Activated naive CD8-positive, alpha-beta T cell treated with anti-CD3 and anti-CD28 coated beads for 36 hours (primary cell): ENCODE data around the gene TMEM107. TPM values are rescaled to one million over a fixed set of nuclear protein-coding genes. Genes with fewer than 3 reads are reported as not detected.
A peak's percentile ranks its signal among the peaks of the same experiment; 100 is the strongest.
"Not testable (repeated sequence)": the region's sequence is repeated elsewhere in the genome, so short reads cannot be mapped to it uniquely, and the experiment has no call there.

Source experiments
- DNase-seq: peaks from one replicate; pipeline ENCODE4 v3.0.0; 2021
- H3K27ac Mint-ChIP-seq: one replicate; pipeline ENCODE4 v1.8.0; 2022; ENCODE audit warnings: mild to moderate bottlenecking, moderate library complexity, mixed read lengths
- H3K27me3 Mint-ChIP-seq: one replicate; pipeline ENCODE4 v1.8.0; 2022; ENCODE audit warnings: mild to moderate bottlenecking, mixed read lengths
- H3K36me3 Mint-ChIP-seq: one replicate; pipeline ENCODE4 v1.8.0; 2021; ENCODE audit warnings: mild to moderate bottlenecking, mixed read lengths
- H3K4me1 Mint-ChIP-seq: one replicate; pipeline ENCODE4 v1.8.0; 2021; ENCODE audit warnings: mixed read lengths
- H3K4me3 Mint-ChIP-seq: one replicate; pipeline ENCODE4 v1.8.0; 2022; ENCODE audit warnings: mild to moderate bottlenecking, moderate library complexity, mixed read lengths
- H3K9me3 Mint-ChIP-seq: one replicate; pipeline ENCODE4 v1.8.0; 2022; ENCODE audit warnings: mixed read lengths
- total RNA-seq, 2 experiments: library from RNA; stranded (reverse); gene quantifications; one replicate each; pipeline ENCODE4 v1.2.3, GENCODE V29; 2021

Gene TMEM107
- 10 to 100 TPM; 26.0 to 26.3 TPM for total RNA-seq

DNA sequence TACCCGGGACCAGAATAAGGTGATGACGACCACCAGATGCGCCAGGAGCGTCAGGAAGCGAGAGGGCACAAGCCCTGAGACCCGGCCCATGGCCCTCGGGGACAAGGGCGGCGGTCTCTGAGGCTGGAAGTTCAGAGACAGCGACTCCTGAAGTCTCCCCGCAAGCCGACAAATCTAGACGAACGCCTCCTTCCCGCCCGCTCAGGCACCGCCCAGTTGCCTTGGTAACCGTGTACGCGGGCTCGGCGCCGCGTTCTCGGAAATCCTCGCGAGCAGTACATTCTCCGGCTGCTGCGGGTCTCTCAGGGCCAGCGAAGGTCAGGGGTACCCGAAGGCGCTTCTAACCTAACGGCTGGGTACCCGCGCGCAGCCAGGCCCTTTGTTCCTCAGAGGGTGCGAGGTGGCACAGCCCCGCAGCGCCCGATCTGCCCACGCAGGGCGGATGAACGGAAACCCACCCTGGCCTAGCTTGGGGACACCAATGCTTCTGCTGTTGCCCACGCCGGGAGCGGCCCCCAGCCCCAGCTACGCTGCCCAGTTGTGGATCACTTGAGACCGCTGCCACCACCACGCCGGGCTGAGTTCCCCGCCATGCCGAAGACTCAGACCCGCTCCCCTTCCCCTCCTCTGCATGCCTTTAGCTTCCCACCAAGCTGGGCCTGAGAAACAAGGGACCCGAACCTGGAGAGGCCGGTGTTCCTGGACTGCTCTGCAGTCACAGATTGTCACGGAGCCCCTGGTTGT, at the start of gene TMEM107:
Gene TMEM107, minus strand, starts transcription at position 184 of the 744 bp plus-strand sequence. Its CDS starts 94 bp downstream, at position 90.
- H3K27ac Mint-ChIP-seq = peak within 1 kb of the TSS; percentile 90
- peaks cover 32% of the 10 kb centered on the region for H3K4me1 Mint-ChIP-seq
- no peaks in the 10 kb centered on the region for H3K9me3 Mint-ChIP-seq
- peak within 1 kb of the TSS; percentile 95 for H3K4me3 Mint-ChIP-seq
- H3K27me3 Mint-ChIP-seq = peaks cover 4% of the 10 kb centered on the region
- peak; percentile 88 for DNase-seq
- H3K36me3 Mint-ChIP-seq = no peaks in the 10 kb centered on the region

DNA sequence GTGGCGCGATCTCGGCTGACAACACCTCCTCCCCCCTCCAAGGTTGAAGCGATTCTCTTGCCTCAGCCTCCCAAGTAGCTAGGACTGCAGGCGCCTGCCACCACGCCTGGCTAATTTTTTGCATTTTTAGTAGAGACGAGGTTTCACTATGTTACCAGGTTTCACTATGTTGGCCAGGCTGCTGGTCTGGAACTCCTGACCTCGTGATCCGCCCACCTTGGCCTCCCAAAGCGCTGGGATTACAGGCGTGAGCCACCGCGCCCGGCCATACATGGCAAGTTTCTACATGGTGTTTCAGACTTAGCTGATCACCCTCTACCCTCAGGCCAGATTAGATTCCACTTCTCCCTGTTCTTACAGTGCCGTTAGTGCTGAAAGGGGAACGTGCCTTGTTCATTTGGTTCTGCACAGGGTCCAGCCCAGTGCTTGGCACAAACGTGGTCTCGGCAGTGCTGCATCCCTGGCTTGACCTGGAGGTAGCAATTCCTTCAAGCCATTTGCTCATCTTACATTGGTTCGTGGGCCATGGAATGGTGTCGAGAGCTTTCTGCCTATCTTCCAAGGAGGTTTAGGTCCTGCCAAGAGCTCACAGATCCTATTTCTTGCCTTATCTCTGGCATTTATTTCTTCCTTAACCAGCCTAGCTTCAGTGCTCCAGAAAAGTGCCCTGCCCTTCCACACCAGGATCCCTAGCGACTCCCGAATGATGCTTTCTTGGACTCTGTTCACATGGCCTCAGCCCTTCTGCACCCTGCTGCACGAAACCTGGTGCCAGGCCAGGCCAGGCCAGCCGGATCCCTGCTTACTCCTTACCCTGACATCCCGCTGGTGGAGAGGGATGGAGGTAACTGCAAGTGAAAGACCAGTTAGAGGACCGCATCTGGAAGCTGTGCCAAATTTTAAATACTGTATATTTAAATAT, 49.0 kb upstream of the TMEM107 start:
- H3K36me3 Mint-ChIP-seq = peaks cover 39% of the 10 kb centered on the region
- H3K4me1 Mint-ChIP-seq = peaks cover 58% of the 10 kb centered on the region
- H3K27ac Mint-ChIP-seq = peak overlapping the region; percentile 99

DNA sequence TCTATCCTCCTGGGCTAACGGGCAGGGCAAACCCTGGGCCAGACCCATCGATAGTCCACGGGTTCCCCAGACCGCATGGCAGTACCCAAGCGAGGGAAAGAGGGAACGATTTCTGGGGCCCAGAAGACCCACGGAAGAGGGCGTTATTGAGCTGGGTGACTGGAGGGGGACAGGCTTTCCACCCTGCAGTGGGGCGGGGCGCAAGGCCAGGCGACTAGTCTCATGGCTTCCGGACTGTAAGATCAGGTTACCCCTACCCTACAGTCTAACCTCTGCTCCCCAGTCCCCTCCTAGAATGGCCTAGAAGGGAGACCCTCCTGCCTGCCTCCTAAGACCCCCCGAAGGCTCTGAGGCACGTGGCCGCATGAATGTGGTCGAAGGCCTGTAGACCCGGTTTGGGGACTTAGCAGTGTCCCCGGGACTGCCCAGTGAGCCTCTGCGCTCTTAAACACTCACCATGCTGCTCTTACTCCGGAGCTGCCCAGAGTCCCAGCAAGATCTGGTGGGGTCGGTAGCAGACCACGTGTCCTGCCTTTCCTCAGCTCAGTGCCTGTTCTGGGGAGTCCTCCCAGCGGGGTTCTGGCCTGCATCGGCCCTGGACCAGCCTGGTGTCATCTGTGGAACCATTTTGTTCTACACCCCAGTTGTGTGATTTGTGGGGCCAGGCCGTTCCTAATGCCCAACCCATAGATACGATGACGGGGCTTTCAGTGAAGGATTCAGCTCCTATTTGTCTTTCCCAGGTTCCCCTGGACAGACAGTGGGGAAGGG, 47.4 kb upstream of the TMEM107 start:
- Mint-ChIP-seq H3K27me3 (peaks cover 33% of the 10 kb centered on the region), H3K4me1 (peaks cover 61% of the 10 kb centered on the region), H3K4me3 (peak overlapping the region; percentile 96), H3K9me3 (peaks cover 10% of the 10 kb centered on the region), H3K27ac (peak overlapping the region; percentile 99), H3K36me3 (peaks cover 33% of the 10 kb centered on the region)
- DNase-seq = peak; percentile 77

More for the DNA sequence above, 49.0 kb upstream of the TMEM107 start:
- peaks cover 10% of the 10 kb centered on the region for H3K9me3 Mint-ChIP-seq
- peak overlapping the region; percentile 96 for H3K4me3 Mint-ChIP-seq
- H3K27me3 Mint-ChIP-seq = peaks cover 33% of the 10 kb centered on the region
- DNase-seq = no peak

DNA sequence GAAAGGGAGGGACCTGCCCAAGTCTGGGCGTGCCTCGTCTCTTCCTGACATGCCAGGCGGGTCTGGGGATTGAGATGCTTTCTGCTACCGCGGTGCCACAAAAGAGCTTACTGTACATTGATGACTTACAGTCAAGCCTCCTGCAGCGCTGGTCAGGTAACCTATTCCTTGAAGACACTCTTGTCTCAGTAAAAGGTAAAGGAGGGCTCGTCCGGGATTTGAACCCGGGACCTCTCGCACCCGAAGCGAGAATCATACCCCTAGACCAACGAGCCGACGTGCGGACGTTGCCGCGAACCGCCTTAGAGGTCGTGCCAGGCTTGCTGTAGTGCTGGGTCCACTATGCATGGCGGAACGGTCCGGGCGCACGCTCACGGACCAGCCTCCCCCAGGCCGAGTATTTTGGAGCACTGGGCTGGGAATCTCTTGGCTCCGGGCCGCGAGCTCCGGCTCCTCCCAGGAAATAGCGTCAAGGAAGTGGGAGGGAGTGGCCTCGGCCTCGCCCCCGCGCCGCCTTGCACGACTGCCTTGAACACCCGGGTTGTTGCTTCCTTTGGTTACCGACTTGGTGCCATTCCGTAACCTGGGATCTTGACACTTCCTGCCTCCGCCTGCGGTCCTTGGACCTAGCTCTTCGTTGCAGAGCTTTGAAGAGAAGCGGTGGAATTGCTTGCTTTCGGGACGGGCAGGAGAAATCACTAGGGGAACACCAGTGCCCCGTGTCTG, 46.6 kb upstream of the TMEM107 start:
- H3K36me3 Mint-ChIP-seq = peaks cover 32% of the 10 kb centered on the region
- DNase-seq = peak; percentile 91

DNA sequence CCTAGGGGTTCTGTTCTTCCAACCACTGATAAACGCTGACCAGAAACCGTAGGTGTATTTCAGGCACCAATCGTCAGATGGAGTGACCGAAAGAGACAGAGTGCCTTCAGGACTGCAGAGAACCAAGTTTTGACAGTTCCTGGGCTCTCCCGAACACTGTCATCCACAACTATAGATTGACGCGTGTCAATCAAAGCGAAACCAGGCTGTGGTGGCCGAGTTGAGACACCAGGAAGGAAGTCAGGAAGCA, 46.1 kb upstream of the TMEM107 start:
- H3K4me1 Mint-ChIP-seq = peaks cover 59% of the 10 kb centered on the region
- peak overlapping the region; percentile 99 for H3K27ac Mint-ChIP-seq
- DNase-seq = peak; percentile 74
- peaks cover 33% of the 10 kb centered on the region for H3K27me3 Mint-ChIP-seq
- H3K9me3 Mint-ChIP-seq = peaks cover 10% of the 10 kb centered on the region
- H3K4me3 Mint-ChIP-seq = peak overlapping the region; percentile 96
- H3K36me3 Mint-ChIP-seq = peaks cover 27% of the 10 kb centered on the region

More for the DNA sequence above, 46.6 kb upstream of the TMEM107 start:
- Mint-ChIP-seq H3K27ac (peak overlapping the region; percentile 99), H3K4me3 (peak overlapping the region; percentile 96), H3K9me3 (peaks cover 10% of the 10 kb centered on the region), H3K27me3 (peaks cover 33% of the 10 kb centered on the region), H3K4me1 (peaks cover 61% of the 10 kb centered on the region)

DNA sequence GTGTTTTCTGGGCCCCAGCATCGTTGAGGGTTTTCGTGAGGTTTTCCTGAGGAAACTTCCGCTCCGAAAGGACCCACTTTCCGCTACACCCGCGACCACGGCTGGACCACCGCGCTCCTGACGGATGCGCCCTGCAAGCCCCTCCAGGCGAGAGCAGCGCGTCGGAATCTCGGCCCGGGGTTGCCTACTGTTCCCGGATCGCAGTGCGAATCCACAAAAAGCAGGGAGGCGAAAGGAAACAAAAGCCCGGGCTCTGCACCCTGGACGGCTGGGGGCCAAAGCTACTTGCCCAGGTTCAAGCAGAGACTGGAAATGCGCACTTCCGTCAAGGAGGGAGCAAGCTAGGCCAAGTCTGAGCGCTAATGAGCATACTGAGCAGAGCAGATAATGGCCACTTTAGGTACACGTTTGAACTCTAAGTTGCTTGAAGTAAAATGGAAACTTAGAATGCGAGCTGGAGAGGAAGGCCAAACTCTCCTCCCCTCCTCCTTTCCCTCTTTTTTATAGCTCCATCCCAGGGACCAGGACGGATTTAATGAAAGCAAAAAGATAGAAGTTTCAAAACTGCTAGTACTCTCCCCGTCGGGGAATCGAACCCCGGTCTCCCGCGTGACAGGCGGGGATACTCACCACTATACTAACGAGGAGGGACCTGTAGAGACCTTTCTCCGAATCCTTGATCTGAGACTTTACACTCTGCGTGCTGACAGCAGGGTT, 45.6 kb upstream of the TMEM107 start:
- peaks cover 23% of the 10 kb centered on the region for H3K36me3 Mint-ChIP-seq
- H3K27me3 Mint-ChIP-seq = peaks cover 28% of the 10 kb centered on the region
- peak; percentile 85 for DNase-seq
- peak overlapping the region; percentile 99 for H3K27ac Mint-ChIP-seq
- peaks cover 54% of the 10 kb centered on the region for H3K4me1 Mint-ChIP-seq
- peaks cover 10% of the 10 kb centered on the region for H3K9me3 Mint-ChIP-seq
- H3K4me3 Mint-ChIP-seq = peak overlapping the region; percentile 96

DNA sequence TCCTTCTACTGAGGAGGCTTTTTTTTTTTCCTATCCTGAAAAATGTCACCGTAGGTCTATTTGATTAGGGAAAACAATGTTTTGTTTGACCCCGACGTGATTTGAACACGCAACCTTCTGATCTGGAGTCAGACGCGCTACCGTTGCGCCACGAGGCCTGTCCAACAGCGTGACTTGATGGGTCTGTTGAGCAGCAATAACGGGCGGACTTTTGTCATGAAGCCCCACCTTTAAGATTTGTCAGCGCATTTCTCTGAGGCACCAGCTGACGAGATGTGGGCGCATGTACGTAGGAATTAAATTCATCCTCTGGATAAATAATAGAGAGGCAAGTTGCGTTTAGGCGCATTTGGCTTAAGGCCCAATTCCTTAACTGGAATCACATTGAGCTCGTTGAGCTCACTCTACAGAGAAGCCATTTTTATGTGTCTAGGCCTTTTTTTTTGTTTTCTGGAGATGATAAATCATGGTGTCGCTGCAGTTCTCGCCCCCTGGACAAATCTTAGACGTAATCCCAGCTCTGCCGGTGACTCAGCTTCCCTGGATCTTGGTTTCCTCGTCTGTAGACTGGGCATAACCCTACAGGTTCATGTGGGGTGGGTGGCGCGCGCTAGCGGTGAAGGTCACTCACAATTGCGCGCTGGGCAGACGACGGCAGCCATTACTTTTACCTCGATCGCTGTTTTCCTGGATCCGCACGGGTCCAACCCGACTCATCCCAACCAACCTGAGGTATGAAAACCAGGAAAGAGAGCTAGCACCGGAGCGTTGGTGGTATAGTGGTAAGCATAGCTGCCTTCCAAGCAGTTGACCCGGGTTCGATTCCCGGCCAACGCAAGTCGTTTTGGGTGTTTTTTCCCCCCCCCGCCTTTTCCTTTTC, 44.8 kb upstream of the TMEM107 start:
- Mint-ChIP-seq H3K4me1 (peaks cover 46% of the 10 kb centered on the region), H3K36me3 (peaks cover 16% of the 10 kb centered on the region), H3K9me3 (peaks cover 7% of the 10 kb centered on the region), H3K4me3 (peak overlapping the region; percentile 96), H3K27me3 (peaks cover 20% of the 10 kb centered on the region), H3K27ac (peak overlapping the region; percentile 99)
- DNase-seq = peak; percentile 86

DNA sequence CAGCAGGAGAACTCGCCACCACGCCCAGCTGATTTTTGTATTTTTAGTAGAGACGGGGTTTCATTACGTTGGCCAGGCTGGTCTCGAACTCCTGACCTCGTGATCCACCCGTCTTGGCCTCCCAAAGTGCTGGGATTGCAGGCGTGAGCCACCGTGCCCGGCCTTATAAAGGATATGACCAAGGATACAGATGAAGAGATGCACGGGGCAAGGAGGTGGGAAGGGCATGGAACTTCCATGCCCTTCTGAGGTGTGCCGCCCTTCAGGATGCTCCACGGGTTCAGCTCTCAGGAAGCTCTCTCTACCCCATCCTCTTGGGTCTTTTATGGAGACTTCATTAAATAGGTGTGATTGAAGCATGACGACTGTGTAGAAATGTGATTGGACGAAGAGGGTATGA, 37.8 kb upstream of the TMEM107 start:
- H3K36me3 Mint-ChIP-seq = peaks cover 13% of the 10 kb centered on the region
- DNase-seq, H3K27me3 Mint-ChIP-seq, H3K4me3 Mint-ChIP-seq, H3K9me3 Mint-ChIP-seq, H3K27ac Mint-ChIP-seq, H3K4me1 Mint-ChIP-seq: not testable (repeated sequence)

DNA sequence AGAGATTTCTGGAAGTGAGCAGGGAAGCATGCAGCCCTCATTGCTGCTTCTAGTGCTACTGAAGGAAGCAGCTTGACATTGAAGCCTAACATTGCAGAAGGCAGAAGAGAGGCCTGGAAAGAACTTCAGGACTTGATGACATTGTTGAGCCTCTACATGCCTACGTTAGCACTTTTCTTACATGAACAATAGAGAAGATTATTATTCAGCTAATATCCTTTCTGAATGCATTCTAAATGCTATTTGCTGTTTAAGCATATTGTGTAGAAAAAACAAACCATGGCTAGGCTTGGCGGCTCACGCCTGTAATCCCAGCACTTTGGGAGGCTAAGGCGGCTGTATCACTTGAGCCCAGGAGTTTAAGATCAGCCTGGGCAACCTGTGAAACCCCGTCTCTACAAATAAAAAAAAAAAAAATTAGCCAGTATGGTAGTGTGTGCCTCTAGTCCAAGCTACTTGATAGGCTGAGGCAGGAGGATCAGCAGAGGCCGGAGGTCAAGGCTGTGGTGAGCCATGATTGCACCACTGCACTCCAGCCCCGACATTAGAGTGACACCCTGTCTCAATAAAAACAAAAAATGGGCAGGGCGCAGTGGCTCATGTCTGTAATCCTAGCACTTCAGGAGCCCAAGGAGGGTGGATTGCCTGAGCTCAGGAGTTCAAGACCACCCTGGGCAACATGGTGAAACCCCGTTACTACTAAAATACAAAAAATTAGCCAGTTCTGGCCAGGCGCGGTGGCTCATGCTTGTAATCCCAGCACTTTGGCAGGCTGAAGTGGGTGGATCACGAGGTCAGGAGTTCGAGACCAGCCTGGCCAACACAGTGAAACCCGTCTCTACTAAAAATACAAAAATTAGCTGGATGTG, 36.4 kb upstream of the TMEM107 start:
- Mint-ChIP-seq H3K27ac (no peak overlapping the region), H3K4me3 (no peak overlapping the region), H3K27me3 (no peaks in the 10 kb centered on the region), H3K36me3 (peaks cover 19% of the 10 kb centered on the region), H3K9me3 (no peaks in the 10 kb centered on the region), H3K4me1 (peaks cover 8% of the 10 kb centered on the region)
- DNase-seq = no peak

DNA sequence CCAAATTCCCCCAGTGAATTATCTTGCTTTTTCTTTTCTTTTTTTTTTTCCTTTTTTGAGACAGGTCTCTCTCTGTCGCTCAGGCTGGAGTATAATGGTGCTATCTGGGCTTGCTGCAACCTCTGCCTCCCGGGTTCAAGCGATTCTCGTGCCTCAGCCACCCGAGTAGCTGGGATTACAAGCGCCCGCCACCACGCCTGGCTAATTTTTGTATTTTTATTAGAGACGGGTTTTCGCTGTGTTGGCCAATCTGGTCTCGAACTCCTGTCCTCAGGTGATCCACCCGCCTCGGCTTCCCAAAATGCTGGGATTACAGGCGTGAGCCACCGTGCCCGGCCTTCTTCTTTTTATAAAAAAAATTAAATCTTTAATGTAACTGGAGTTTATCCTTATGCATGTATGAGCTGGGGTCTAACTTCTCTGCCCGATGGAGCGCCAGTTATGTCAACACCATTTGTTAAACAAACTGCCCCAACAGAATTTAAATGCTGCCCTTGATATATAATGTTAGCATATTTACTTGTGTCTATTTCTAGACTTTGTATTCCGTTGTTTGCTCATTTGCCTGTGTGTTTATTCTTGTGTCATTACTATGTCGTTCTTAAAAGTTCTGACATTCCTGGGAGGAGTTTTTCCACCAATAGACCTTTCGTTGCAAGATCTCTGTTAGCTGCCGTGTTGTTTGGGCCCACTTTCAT, 34.7 kb upstream of the TMEM107 start:
- peak overlapping the region; percentile 98 for H3K4me3 Mint-ChIP-seq
- H3K27ac Mint-ChIP-seq = peak overlapping the region; percentile 97
- peaks cover 35% of the 10 kb centered on the region for H3K36me3 Mint-ChIP-seq
- DNase-seq = no peak
- H3K27me3 Mint-ChIP-seq = no peaks in the 10 kb centered on the region
- no peaks in the 10 kb centered on the region for H3K9me3 Mint-ChIP-seq
- peaks cover 13% of the 10 kb centered on the region for H3K4me1 Mint-ChIP-seq

DNA sequence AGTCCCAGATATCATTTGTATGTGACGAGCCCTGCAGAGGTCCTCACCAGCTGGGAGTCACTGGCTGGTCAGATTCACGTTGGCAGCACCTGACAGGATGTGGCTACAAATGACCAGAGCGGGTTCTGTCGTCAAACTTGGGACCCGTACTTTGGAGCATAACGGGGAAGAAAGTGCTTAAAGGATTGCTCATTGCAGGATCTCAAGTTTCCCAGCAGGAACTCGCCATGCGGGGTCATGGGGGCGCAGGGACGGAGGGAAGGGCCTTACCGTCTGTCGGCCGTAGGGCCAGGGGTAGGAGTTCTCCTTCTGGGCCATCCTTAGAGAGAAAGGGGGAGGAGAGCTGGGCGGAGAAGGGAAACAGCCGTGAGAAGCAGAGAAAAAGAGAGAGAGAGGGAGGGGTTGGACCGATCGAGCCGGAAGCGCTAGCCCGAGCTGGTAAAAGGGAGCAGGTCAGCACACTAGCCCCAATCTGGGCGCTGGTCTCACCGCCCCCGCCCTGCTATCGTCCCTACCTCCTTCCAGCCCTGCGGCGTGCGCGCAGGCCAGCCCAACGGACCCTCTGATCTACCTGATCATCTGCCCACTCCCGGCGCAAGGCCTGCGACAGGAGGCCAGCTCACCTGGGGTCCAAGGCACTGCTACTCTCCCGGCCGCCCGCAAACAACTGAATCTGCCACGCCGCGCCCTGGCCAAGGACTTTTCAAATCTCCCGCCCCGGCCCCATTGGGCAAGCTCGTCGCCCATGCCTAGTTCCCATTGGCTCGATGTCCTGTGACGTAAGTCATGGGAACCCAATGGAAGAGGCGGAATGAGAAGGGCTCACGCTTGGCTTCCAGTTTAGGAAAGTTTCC, 34.0 kb upstream of the TMEM107 start, which contains the start of gene AURKB:
Gene AURKB, minus strand, starts transcription at position 669 of the 854 bp plus-strand sequence. Its CDS starts 351 bp downstream, at position 318.
- H3K36me3 Mint-ChIP-seq = peaks cover 38% of the 10 kb centered on the region
- H3K9me3 Mint-ChIP-seq = no peaks in the 10 kb centered on the region
- peaks cover 13% of the 10 kb centered on the region for H3K4me1 Mint-ChIP-seq

More for the DNA sequence above, 34.0 kb upstream of the TMEM107 start, which contains the start of gene AURKB:
- Mint-ChIP-seq H3K27ac (peak within 1 kb of the TSS; percentile 97), H3K27me3 (no peaks in the 10 kb centered on the region), H3K4me3 (peak within 1 kb of the TSS; percentile 98)
- peak; percentile 92 for DNase-seq
